GM20000 (cell line): ENCODE measurements around the gene PCDH15.

ENCODE experiments used
- DNase-seq: peaks from one replicate; pipeline ENCODE4 v3.0.0; 2012; ENCODE audit warnings: low spot score
- CTCF ChIP-seq: IDR thresholded peaks from 2 replicates; pipeline ENCODE4 v1.5.1; 2012; ENCODE audit warnings: mild to moderate bottlenecking, control low read depth; ENCODE audit errors: extremely low read depth, missing control alignments

Gene PCDH15

GRCh38 chr10:53983431-53983830, 817.6 kb downstream of the PCDH15 start:
- DNase-seq = no peak
- no peak for TF ChIP-seq CTCF

- no peak for TF ChIP-seq CTCF
These were observed 820.8 kb downstream of the PCDH15 start for GRCh38 chr10:53980210-53980609.

GRCh38 chr10:53978301-53978700, 822.7 kb downstream of the PCDH15 start:
- no peak for TF ChIP-seq CTCF
- DNase-seq = no peak

More at GRCh38 chr10:53980210-53980609, 820.8 kb downstream of the PCDH15 start:
- DNase-seq = no peak

- TF ChIP-seq CTCF = no peak
- DNase-seq = no peak
These were observed 823.8 kb downstream of the PCDH15 start for GRCh38 chr10:53977267-53977666.

GRCh38 chr10:53957401-53957800, 843.6 kb downstream of the PCDH15 start:
- no peak for DNase-seq
- TF ChIP-seq CTCF = no peak

- DNase-seq = no peak
- TF ChIP-seq CTCF = no peak
These were observed 845.9 kb downstream of the PCDH15 start for GRCh38 chr10:53955091-53955490.

- DNase-seq = no peak
- no peak for TF ChIP-seq CTCF
These were observed 848.1 kb downstream of the PCDH15 start for GRCh38 chr10:53952698-53953630.
